Right hindlimb (tissue), 1 donor: ENCODE results near the gene DOCK4.
A peak's percentile ranks its signal among the peaks of the same experiment; 100 is the strongest.

Experiments used
- DNase-seq: peaks from one replicate; pipeline ENCODE4 v3.0.0-alpha.2; 2018

The DOCK4 gene

GRCh38 chr7:111796671-111797070 is 409.5 kb downstream of the DOCK4 start:
- no peak for DNase-seq

- no peak for DNase-seq
Observed at GRCh38 chr7:111789870-111790269, 416.3 kb downstream of the DOCK4 start.

DNA sequence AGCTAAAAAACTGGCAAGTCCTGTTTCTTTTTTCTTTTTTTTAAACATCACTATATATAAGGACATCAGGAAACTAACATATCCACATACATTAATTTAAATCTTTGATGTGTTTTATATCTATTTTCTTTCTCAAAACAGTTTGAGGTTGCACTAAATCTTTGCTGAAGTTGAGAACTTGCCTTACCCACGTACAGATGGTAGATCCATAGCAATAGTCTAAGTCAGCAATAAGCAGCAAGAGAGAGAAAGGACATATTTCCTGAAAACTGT is 417.2 kb downstream of the DOCK4 start:
- DNase-seq = no peak

DNA sequence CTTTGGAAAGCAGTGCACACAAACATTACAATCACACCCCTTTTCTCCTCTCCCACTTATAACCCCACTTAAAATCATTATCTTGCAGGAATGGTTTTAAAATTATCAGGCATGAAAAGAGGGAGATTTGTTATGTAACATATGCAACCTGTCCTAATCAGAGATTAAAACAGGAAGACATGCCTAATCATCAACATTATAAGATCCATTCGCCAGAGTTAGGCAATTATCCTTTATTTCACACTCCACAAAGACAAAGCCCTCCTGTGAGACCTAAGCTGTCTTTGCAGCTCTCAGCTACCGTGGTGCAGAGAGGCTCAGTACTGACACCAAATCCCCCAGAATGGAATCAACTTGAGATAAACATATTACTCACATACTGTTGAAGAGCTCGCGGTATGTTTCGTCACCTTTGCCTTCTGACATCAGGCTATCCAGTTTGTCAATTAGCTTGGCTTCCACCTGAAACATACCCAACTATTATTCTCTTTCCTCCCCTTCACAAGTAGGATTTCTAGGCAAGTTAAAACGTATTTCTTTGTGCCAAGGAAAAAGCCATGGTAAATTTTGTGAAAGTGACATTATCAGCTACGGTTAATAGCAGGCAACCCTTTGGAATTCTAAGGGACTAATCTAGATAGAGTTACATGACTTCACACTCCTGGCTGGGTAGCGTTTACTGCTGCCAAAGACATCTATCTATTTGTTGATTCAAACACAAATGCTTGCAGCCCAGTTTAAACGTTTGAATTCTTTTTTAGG is 417.7 kb downstream of the DOCK4 start:
- DNase-seq = no peak

- no peak for DNase-seq
Observed at GRCh38 chr7:111787741-111788140, 418.5 kb downstream of the DOCK4 start.

- no peak for DNase-seq
Observed at GRCh38 chr7:111787099-111787498, 419.1 kb downstream of the DOCK4 start.

- no peak for DNase-seq
Observed at GRCh38 chr7:111785076-111785475, 421.1 kb downstream of the DOCK4 start.

DNA sequence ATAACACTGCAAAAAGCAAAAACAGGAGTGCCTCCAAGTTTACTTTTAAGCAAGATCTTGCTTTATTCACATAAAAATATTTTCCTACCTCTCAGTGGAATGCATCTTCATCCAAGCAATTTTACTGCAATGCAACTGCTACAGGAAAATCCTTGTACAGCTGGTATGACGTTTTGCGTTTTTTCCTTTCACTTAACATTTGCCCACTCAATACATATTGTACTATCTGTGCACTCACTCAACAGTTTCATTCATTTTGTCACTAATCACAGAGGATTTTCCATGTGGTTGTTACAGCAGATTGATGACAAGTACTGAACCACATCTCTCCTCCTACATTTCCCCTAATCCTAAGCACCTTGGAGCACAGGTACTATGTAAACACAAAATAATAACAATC is 421.9 kb downstream of the DOCK4 start:
- no peak for DNase-seq

- no peak for DNase-seq
Observed at GRCh38 chr7:111783854-111784253, 422.3 kb downstream of the DOCK4 start.

GRCh38 chr7:111780527-111780926 is 425.7 kb downstream of the DOCK4 start:
- DNase-seq = no peak

- DNase-seq = no peak
Observed at GRCh38 chr7:111775206-111775605, 431.0 kb downstream of the DOCK4 start.

DNA sequence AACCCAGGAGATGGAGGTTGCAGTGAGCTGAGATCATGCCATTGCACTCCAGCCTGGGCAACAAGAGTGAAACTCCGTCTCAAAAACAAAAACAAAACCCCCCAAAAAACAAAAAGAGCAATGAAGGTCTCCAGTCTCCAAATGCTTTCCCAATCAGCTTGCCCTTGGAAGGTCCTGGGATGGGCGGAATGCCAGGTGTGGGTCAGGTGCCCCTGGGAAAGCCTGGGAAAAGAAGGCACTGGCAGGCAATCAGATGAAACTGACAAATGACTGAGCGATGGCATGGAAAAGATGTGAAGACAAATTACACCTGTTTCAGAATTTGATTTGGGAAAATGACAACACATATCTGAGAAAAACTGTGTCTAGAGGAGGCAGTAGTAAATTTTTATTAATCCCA is 433.5 kb downstream of the DOCK4 start:
- DNase-seq = no peak

GRCh38 chr7:111771638-111772037 is 434.6 kb downstream of the DOCK4 start:
- DNase-seq = no peak

DNA sequence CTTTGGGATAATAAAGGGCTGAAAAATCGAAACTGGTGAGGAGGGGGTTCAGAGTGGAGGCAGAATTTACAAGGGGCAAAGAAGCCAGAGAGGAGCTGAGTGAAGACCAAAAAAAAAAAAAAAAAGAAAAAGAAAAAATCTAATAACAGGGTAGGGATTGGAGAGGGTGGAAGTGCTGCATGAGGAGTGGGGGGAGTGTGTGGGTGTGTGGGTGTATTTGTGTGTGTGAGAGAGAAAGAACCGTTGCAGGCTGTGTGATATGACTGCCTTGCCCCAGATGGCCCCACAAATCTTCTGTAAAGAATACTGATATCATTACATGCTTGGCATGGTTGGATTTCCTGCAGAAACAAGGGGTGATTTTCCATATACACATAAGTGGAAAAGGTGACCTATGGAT is 436.1 kb downstream of the DOCK4 start:
- DNase-seq = no peak

GRCh38 chr7:111765751-111766643 is 440.2 kb downstream of the DOCK4 start:
- DNase-seq = no peak

DNA sequence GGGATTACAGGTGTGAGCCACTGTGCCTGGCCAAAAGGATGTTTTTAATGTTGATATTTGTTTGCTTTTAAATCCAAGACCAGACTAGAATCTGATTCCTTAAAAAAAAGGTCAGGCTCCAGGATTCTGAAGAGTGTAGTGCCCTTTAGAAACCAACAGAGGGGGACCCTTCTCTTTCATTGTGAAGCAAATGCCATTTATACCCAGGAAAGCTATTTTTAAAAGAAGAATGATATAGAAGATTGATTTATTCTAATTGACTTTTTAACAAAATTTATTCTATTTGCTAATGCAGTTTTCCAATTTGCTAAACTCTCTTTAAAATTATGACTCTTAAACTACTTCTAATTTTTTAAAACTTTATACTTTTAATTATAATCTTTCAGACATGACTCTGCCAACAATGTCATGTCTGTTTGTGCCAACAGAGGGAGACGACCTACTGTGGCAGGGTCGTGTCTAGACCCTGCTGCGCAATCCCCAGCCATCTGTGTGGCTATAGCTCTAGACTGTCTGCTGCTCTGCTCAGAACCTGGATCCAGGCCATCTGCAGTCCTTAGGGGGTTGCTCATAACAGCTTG is 442.9 kb downstream of the DOCK4 start:
- no peak for DNase-seq

GRCh38 chr7:111762799-111763198 is 443.4 kb downstream of the DOCK4 start:
- DNase-seq = no peak

- no peak for DNase-seq
Observed at GRCh38 chr7:111762211-111762610, 444.0 kb downstream of the DOCK4 start.

- DNase-seq = no peak
Observed at GRCh38 chr7:111760043-111760442, 446.2 kb downstream of the DOCK4 start.

DNA sequence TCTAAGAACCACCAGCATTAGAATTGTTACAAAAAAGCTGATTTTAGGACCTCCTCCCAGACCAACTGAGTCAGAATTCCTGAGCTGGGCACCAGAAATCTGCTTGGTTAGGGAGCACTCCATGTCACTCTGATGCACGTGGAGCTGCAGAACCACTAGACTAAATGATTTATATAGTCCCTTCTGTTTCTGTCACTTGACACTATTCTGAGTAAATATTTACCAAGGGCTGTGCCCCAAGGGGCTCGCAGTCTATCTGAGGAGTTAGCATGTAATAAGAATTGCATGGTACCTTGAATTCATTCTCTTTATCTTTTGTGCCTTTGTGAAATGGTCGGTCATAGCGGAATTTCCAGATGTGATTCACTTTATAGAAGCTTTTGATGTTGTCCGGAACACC is 447.9 kb downstream of the DOCK4 start:
- no peak for DNase-seq

- DNase-seq = peak; percentile 59
Observed at GRCh38 chr7:111756687-111757178, 449.5 kb downstream of the DOCK4 start.

GRCh38 chr7:111755383-111755782 is 450.8 kb downstream of the DOCK4 start:
- DNase-seq = no peak

- DNase-seq = no peak
Observed at GRCh38 chr7:111753968-111754367, 452.2 kb downstream of the DOCK4 start.

- DNase-seq = peak; percentile 39
Observed at GRCh38 chr7:111752022-111752582, 454.1 kb downstream of the DOCK4 start.
